ENCODE measurements around the gene DNAH1.

Gene DNAH1

DNA sequence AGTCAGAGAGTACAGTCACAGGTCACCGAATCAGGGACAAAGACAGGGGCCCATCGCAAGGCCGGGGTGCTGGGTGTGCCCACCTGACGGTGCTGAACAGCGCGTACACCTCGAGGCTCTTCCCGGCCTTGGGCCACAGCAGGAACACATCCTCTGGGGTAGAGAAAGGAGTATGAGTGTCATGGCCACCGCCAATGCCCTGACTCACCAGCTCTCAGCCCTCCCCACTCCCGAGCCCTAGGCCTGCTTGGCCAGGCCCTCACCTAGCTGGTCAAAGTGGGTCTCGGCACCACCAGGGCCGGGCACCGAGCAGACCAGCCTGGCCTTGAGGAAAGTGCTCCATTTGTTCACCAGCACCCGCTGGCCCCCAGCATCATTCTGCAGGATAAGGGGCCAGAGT lies 124.6 kb downstream of the DNAH1 start:
- H3K27me3 ChIP-seq, result no peaks in the 10 kb centered on the region
- no peaks in the 10 kb centered on the region for H3K36me3 ChIP-seq
- TF ChIP-seq CTCF (IDR thresholded peaks at IDR 0.05), result no peak
- peaks cover 0 to 14% (median 5%) of the 10 kb centered on the region in 4 donors for H3K4me1 ChIP-seq
- DNase-seq, result peak in 1 of 2 donors; percentile 50
- no peak overlapping the region for H3K27ac ChIP-seq
- intact Hi-C loops (cut with DNase I; ENCODE audit: low total_unique reads), result no loop called here
- no peak overlapping the region for H3K4me3 ChIP-seq
- no peaks in the 10 kb centered on the region for H3K9me3 ChIP-seq

- TF ChIP-seq CTCF (IDR thresholded peaks at IDR 0.05), result no peak
- Histone ChIP-seq H3K36me3 (no peaks in the 10 kb centered on the region), H3K4me3 (no peak overlapping the region), H3K9me3 (no peaks in the 10 kb centered on the region), H3K27me3 (no peaks in the 10 kb centered on the region), H3K27ac (no peak overlapping the region), H3K4me1 (peaks cover 0 to 14% (median 5%) of the 10 kb centered on the region in 4 donors)
- DNase-seq, result peak in 1 of 2 donors; percentile 57
- intact Hi-C loops (cut with DNase I; ENCODE audit: low total_unique reads), result no loop called here
Observed at GRCh38 chr3:52441091-52441771, 125.1 kb downstream of the DNAH1 start.

DNA sequence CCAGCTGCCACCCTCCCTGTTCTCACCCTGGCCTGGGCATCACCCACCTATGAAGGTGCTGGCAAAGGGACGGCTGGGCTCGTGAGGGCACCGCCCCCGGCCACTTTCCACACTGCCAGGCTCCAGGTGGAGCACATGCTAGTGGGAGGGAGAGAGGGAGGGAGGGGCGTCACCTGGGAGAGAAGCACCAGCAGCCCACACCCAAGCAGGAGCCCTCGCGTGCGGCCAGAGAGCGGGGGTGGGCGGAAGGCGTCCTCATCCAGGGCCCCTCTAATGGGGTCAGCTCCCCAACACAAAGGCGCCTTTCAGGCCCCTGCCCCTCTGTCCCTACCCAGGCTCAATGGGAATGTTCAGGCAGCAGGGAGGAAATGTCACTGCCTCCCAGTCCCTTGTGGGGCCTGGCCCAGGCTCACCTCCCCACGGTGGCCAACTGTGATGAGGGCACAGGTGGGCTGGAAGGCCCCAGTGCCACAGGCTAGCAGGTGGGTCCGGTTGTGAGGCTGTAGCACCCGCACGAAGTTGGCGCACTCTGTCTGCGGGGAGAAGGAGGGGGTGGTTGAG lies 125.7 kb downstream of the DNAH1 start:
- Histone ChIP-seq H3K27me3 (no peaks in the 10 kb centered on the region), H3K9me3 (no peaks in the 10 kb centered on the region), H3K36me3 (no peaks in the 10 kb centered on the region), H3K27ac (no peak overlapping the region), H3K4me1 (peaks cover 0 to 14% (median 6%) of the 10 kb centered on the region in 4 donors), H3K4me3 (no peak overlapping the region)
- no peak for DNase-seq
- no peak for TF ChIP-seq CTCF (IDR thresholded peaks at IDR 0.05)
- intact Hi-C loops (cut with DNase I; ENCODE audit: low total_unique reads), result no loop called here

GRCh38 chr3:52442409-52443267 lies 126.5 kb downstream of the DNAH1 start:
- peak in 1 of 2 donors; percentile 63 for DNase-seq
- H3K4me1 ChIP-seq, result peaks cover 0 to 14% (median 6%) of the 10 kb centered on the region in 4 donors
- no peaks in the 10 kb centered on the region for H3K9me3 ChIP-seq
- no peaks in the 10 kb centered on the region for H3K27me3 ChIP-seq
- no peak overlapping the region for H3K27ac ChIP-seq
- intact Hi-C loops (cut with DNase I; ENCODE audit: low total_unique reads), result no loop called here
- no peak for TF ChIP-seq CTCF (IDR thresholded peaks at IDR 0.05)
- H3K36me3 ChIP-seq, result no peaks in the 10 kb centered on the region
- no peak overlapping the region for H3K4me3 ChIP-seq

DNA sequence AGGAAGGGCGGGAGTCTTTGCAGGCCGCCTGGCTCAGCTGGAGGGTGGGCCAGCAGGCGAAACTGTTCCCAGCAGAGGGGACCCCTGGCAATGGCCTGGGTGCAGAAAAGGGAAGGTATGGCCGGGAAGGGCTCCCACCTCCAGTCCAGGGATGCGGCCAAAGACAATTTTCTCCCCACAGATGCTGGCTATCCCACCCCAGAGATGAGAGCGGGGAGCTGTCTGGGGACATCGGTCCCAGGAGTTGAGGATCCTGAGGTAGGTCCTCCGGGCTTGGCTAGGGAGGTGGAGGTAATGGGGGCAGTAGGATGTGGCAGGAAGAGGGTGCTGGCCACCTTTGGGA lies 127.1 kb downstream of the DNAH1 start:
- Histone ChIP-seq H3K27ac (no peak overlapping the region), H3K4me3 (no peak overlapping the region), H3K36me3 (no peaks in the 10 kb centered on the region), H3K4me1 (peaks cover 0 to 10% (median 6%) of the 10 kb centered on the region in 4 donors), H3K27me3 (no peaks in the 10 kb centered on the region), H3K9me3 (no peaks in the 10 kb centered on the region)
- intact Hi-C loops (cut with DNase I; ENCODE audit: low total_unique reads), result no loop called here
- DNase-seq, result no peak
- no peak for TF ChIP-seq CTCF (IDR thresholded peaks at IDR 0.05)
